HCT116 (cell line): ENCODE measurements around the gene LCNL1. TPM values are rescaled to one million over a fixed set of nuclear protein-coding genes. Genes with fewer than 3 reads are reported as not detected.
A peak's percentile ranks its signal among the peaks of the same experiment; 100 is the strongest.

Source experiments
- ATAC-seq: fragments of 200-7000 bp; cut with Tn5 transposase; 2 replicates; pipeline ENCODE4 v1.9.1; 2020; ENCODE audit warnings: mild to moderate bottlenecking, moderate library complexity
- BruUV-seq: library from RNA; stranded (reverse); fragments of 400-500 nt; replicated peaks from 2 replicates; lab custom pipeline; 2021; lab: Mats Ljungman, UMichigan
- CTCF ChIA-PET: fragments of 300-600 bp; sonication (Branson Sonifier 250); formaldehyde crosslinking; loops from one replicate; lab custom pipeline; 2021; ENCODE audit warnings: antibody characterized with exemption; lab: Charles Lee
- POLR2A ChIA-PET: fragments of 300-600, 350-600 bp; sonication (Branson Sonifier 250); formaldehyde crosslinking; loops from one replicate; lab custom pipeline; 2021; ENCODE audit warnings: antibody characterized with exemption; lab: Charles Lee
- RAD21 ChIA-PET, 2 experiments: fragments of 300-600 bp; sonication (Branson Sonifier 250); formaldehyde crosslinking; loops; one replicate each; lab custom pipeline; 2023; ENCODE audit warnings: low total read pairs in 2 of 2; ENCODE audit not compliant: uncharacterized antibody in 2 of 2, unreplicated experiment in 2 of 2, low non-redundant PET in 1 of 2; lab: Charles Lee
- DNase-seq: peaks from one replicate; pipeline ENCODE4 v3.0.0-alpha.2; 2010; ENCODE audit warnings: low read depth, low spot score
- H2AFZ ChIP-seq: fragments of 200-600 bp; shearing (Covaris generic), sonication (generic); 2 replicates; pipeline ENCODE4 v1.6.1; 2017; ENCODE audit warnings: low read depth, mixed run types, mixed read lengths, antibody characterized with exemption, low read length; ENCODE audit not compliant: poor library complexity, severe bottlenecking
- H3K27ac ChIP-seq: 2 replicates; pipeline ENCODE4 v1.5.1; 2012; ENCODE audit warnings: low read depth, low read length
- H3K27me3 ChIP-seq: fragments of 200-600 bp; sonication (generic); 2 replicates; pipeline ENCODE4 v1.6.1; 2016; ENCODE audit warnings: mixed run types, low read length, mixed read lengths; ENCODE audit not compliant: insufficient read depth
- H3K36me3 ChIP-seq, 2 experiments: fragments of 200-500 bp in 1 of 2; fragments of 200-600 bp in 1 of 2; sonication (Bioruptor generic) in 1 of 2; sonication (generic) in 1 of 2; 2 replicates each; pipeline versions ENCODE4 v1.5.1 to v1.6.1; 2014 to 2016; ENCODE audit warnings: low read length in 2 of 2, inconsistent platforms in 1 of 2, mixed read lengths in 1 of 2, mixed run types in 1 of 2; ENCODE audit not compliant: insufficient read depth in 2 of 2, control insufficient read depth in 1 of 2
- H3K4me1 ChIP-seq, 2 experiments: fragments of 200-600 bp in 1 of 2; sonication (generic) in 1 of 2; 2 replicates each; pipeline versions ENCODE4 v1.5.1 to v1.6.1; 2012 to 2017; ENCODE audit warnings: low read length in 2 of 2, inconsistent platforms in 1 of 2, mild to moderate bottlenecking in 1 of 2, mixed read lengths in 1 of 2, mixed run types in 1 of 2, moderate library complexity in 1 of 2; ENCODE audit not compliant: insufficient read depth in 2 of 2, control insufficient read depth in 1 of 2
- H3K4me2 ChIP-seq: fragments of 200-600 bp; sonication (generic); 2 replicates; pipeline ENCODE4 v1.6.1; 2017; ENCODE audit warnings: mixed run types, low read length, mixed read lengths
- H3K4me3 ChIP-seq, 2 experiments: fragments of 200-600 bp in 1 of 2; sonication (generic) in 1 of 2; replicated peaks in 1 of 2; 2 replicates each; pipeline ENCODE4 v1.5.1; 2011 to 2016; ENCODE audit warnings: low read length in 2 of 2, control low read depth in 1 of 2, low read depth in 1 of 2, mild to moderate bottlenecking in 1 of 2, mixed read lengths in 1 of 2, mixed run types in 1 of 2
- H3K79me2 ChIP-seq: fragments of 200-600 bp; sonication (generic); 2 replicates; pipeline ENCODE4 v1.6.1; 2017; ENCODE audit warnings: mild to moderate bottlenecking, mixed run types, low read length, moderate library complexity, mixed read lengths; ENCODE audit not compliant: insufficient read depth
- H3K9ac ChIP-seq: fragments of 200-600 bp; sonication (generic); 2 replicates; pipeline ENCODE4 v1.6.1; 2016; ENCODE audit warnings: low read length, mixed read lengths
- H3K9me2 ChIP-seq: fragments of 200-600 bp; sonication (generic), shearing (Covaris generic); 2 replicates; pipeline ENCODE4 v1.6.1; 2017; ENCODE audit warnings: mixed run types, mild to moderate bottlenecking, moderate library complexity; ENCODE audit not compliant: insufficient read depth
- H3K9me3 ChIP-seq, 2 experiments: fragments of 200-500 bp in 1 of 2; fragments of 200-600 bp in 1 of 2; sonication (Bioruptor generic) in 1 of 2; sonication (generic) in 1 of 2; 2 replicates each; pipeline ENCODE4 v1.6.1; 2014 to 2017; ENCODE audit warnings: low read length in 2 of 2, mixed read lengths in 2 of 2, inconsistent platforms in 1 of 2, low read depth in 1 of 2, mild to moderate bottlenecking in 1 of 2, mixed run types in 1 of 2, moderate library complexity in 1 of 2; ENCODE audit not compliant: control insufficient read depth in 1 of 2, insufficient read depth in 1 of 2
- H4K20me1 ChIP-seq: fragments of 200-600 bp; sonication (generic), shearing (Covaris generic); 2 replicates; pipeline ENCODE4 v1.6.1; 2017; ENCODE audit warnings: mixed run types, mild to moderate bottlenecking, moderate library complexity; ENCODE audit not compliant: insufficient read depth
- CBX3 ChIP-seq: IDR thresholded peaks from 2 replicates; pipeline ENCODE4 v1.6.1; 2012; ENCODE audit warnings: low read depth
- EZH2phosphoT487 ChIP-seq: fragments of 200-600 bp; IDR thresholded peaks from 2 replicates; pipeline ENCODE4 v1.6.1; 2018; ENCODE audit warnings: antibody characterized with exemption, borderline replicate concordance
- POLR2AphosphoS5 ChIP-seq: IDR thresholded peaks from 2 replicates; pipeline ENCODE4 v1.6.1; 2011; ENCODE audit warnings: mild to moderate bottlenecking, low read depth, low read length, moderate library complexity
- SRF ChIP-seq: IDR thresholded peaks from 2 replicates; pipeline ENCODE4 v1.6.1; 2012; ENCODE audit warnings: low read depth
- TCF7L2 ChIP-seq: IDR thresholded peaks from 2 replicates; pipeline ENCODE4 v1.7.0; 2011; ENCODE audit warnings: borderline replicate concordance, inconsistent platforms; ENCODE audit not compliant: insufficient read depth, insufficient read length; ENCODE audit errors: extremely low read depth
- YY1 ChIP-seq: IDR thresholded peaks from 2 replicates; pipeline ENCODE4 v1.6.1; 2011; ENCODE audit warnings: low read length, low read depth, moderate library complexity, mild to moderate bottlenecking; ENCODE audit not compliant: insufficient replicate concordance; ENCODE audit errors: extremely low read depth
- intact Hi-C: fragments of 100-400 bp; cut with micrococcal nuclease; formaldehyde crosslinking; loops from 2 replicates; pipeline ENCODE4 v1.10.0; 2022
- total RNA-seq: library from RNA; stranded (reverse); gene quantifications from one replicate; pipeline ENCODE4 v1.2.1, GENCODE V29; 2021; ENCODE audit not compliant: unreplicated experiment
- TF ChIP-seq, protein P1 (sequence below), 3 experiments: fragments of 200-600 bp in 1 of 3; sonication (generic) in 1 of 3; IDR thresholded peaks in 2 of 3; conservative IDR thresholded peaks in 1 of 3; 2 replicates each; pipeline ENCODE4 v1.5.1; 2012 to 2017; ENCODE audit warnings: low read depth in 2 of 3, low read length in 2 of 3, antibody characterized with exemption in 1 of 3, borderline replicate concordance in 1 of 3, control low read depth in 1 of 3, mild to moderate bottlenecking in 1 of 3, mixed read lengths in 1 of 3, mixed run types in 1 of 3, moderate library complexity in 1 of 3; ENCODE audit not compliant: insufficient read depth in 1 of 3

The LCNL1 gene
- total RNA-seq, 1 experiment from 2014 or later: 0.44 TPM

DNA sequence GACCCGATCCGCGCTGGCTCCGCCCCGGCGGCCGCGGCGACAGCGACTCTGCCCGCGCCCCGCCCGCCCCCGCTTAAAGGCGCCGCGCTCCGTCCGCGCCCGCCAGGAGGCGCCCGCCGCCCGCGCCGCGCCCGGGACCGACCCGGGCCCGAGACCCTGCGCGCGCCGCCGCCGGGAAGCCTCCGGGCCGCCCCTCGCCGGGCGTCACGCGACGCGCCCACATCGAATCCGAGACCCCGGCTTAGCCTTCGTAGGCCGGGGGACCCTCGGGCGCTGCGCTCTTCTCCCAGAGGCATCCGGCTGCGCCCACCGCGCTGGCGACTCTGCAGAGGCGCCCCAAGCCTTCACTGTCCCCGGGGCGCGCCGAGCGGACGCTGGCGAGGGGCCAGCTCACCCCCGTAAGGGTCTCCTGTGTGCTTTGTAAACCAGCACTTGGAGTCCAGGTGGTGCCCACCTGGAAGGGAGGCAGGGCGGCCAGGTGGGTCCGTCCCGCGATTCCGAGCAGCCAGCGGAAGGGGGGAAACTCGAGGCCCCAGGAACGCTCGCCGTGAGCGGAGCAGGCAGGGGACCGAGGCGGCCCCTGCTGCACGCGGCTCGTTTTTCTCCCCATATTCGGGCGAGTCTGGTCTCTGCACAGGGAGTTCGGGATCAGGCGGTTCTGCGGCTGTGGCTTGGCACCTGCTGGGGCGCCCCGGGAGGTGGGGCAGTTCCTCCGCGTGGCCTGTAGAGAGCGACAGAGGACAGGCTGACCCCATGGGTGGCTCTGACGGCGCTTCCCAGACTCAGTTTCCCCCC, 45.7 kb downstream of the LCNL1 start:
- intact Hi-C loops: loop anchor here (5.0 kb wide), 1 partner anchor 181 kb away; the partner anchor contains the start of gene PHPT1
- no TSS peak for BruUV-seq
- peak overlapping the region; percentile 100 for H3K4me2 ChIP-seq
- H3K27me3 ChIP-seq: no peaks in the 10 kb centered on the region
- H3K9me3 ChIP-seq: no peaks in the 10 kb centered on the region
- no peaks in the 10 kb centered on the region for H3K9me2 ChIP-seq
- peaks cover 32 to 48% of the 10 kb centered on the region in 2 experiments for H3K4me1 ChIP-seq
- H4K20me1 ChIP-seq: no peaks in the 10 kb centered on the region
- DNase-seq: no peak
- POLR2A ChIA-PET: interaction anchor here (1.1 to 1.4 kb wide), 3 partner anchors 81 to 212 kb away, joined by 3 to 6 read pairs (median 3); partner anchors contain the start of gene TUBB4B
- peak; percentile 70 for ATAC-seq
- peak overlapping the region; percentile 56 to 70 for H3K4me3 ChIP-seq
- H3K27ac ChIP-seq: peak overlapping the region; percentile 85; the same call in 1 of the 2 replicates
- TF ChIP-seq SRF: no peak
- no peak for TF ChIP-seq EZH2phosphoT487
- no peak for TF ChIP-seq YY1
- TF ChIP-seq CBX3: no peak
- TF ChIP-seq TCF7L2: peak; percentile 8
- peak; percentile 13; the same call in 1 of the 2 replicates for TF ChIP-seq POLR2AphosphoS5
- TF ChIP-seq, protein P1, sequence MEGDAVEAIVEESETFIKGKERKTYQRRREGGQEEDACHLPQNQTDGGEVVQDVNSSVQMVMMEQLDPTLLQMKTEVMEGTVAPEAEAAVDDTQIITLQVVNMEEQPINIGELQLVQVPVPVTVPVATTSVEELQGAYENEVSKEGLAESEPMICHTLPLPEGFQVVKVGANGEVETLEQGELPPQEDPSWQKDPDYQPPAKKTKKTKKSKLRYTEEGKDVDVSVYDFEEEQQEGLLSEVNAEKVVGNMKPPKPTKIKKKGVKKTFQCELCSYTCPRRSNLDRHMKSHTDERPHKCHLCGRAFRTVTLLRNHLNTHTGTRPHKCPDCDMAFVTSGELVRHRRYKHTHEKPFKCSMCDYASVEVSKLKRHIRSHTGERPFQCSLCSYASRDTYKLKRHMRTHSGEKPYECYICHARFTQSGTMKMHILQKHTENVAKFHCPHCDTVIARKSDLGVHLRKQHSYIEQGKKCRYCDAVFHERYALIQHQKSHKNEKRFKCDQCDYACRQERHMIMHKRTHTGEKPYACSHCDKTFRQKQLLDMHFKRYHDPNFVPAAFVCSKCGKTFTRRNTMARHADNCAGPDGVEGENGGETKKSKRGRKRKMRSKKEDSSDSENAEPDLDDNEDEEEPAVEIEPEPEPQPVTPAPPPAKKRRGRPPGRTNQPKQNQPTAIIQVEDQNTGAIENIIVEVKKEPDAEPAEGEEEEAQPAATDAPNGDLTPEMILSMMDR (IDR thresholded peaks at IDR 0.05 in 2 of 3, conservative IDR thresholded peaks at IDR 0.05 in 1 of 3; ENCODE audit: borderline replicate concordance in 1 of 3, insufficient read depth in 1 of 3, low read depth in 2 of 3, low read length in 2 of 3): peak in 2 of 3 experiments; percentile 59 to 85; a peak in 4 of 6 replicates
- H2AFZ ChIP-seq: peak overlapping the region; percentile 88
- H3K36me3 ChIP-seq: no peaks in the 10 kb centered on the region
- RAD21 ChIA-PET: interaction anchor here (1.2 kb wide), 2 partner anchors 80 to 81 kb away, joined by 4 read pairs; no protein-coding TSS in a partner anchor
- peak overlapping the region; percentile 59 for H3K9ac ChIP-seq
- CTCF ChIA-PET: interaction anchor here (1.0 to 2.1 kb wide), 25 partner anchors 9 to 238 kb away, joined by 3 to 42 read pairs (median 6); partner anchors contain the start of genes AJM1, ENTPD2, FBXW5 and LRRC26
- peaks cover 31% of the 10 kb centered on the region for H3K79me2 ChIP-seq
